Activated B cell treated with CpG ODN at 0.5 μM for 24 hours (primary cell): Measurements from ENCODE around the gene SRRM4. TPM values are rescaled to one million over a fixed set of nuclear protein-coding genes. Genes with fewer than 3 reads are reported as not detected.

Experiments used
- ATAC-seq: fragments of 200-7000 bp; cut with Tn5 transposase; one replicate; pipeline ENCODE4 v1.10.0; 2021; ENCODE audit warnings: low read depth, mild to moderate bottlenecking, moderate library complexity
- CTCF ChIA-PET: fragments of 350-600 bp; sonication (Branson Sonifier 250); formaldehyde crosslinking; loops from one replicate; lab custom pipeline; 2021; ENCODE audit warnings: antibody characterized with exemption; lab: Charles Lee
- POLR2A ChIA-PET: fragments of 350-600 bp; sonication (Branson Sonifier 250); formaldehyde crosslinking; loops from one replicate; lab custom pipeline; 2021; ENCODE audit warnings: antibody characterized with exemption; lab: Charles Lee
- DNase-seq: peaks from one replicate; pipeline ENCODE4 v3.0.0; 2022
- H3K27ac Mint-ChIP-seq: one replicate; pipeline ENCODE4 v1.8.0; 2020; ENCODE audit warnings: mixed read lengths
- H3K27me3 Mint-ChIP-seq: one replicate; pipeline ENCODE4 v1.8.0; 2021; ENCODE audit warnings: mixed read lengths
- H3K36me3 Mint-ChIP-seq: one replicate; pipeline ENCODE4 v1.8.0; 2021; ENCODE audit warnings: low read depth, mixed read lengths
- H3K4me1 Mint-ChIP-seq: one replicate; pipeline ENCODE4 v1.8.0; 2021; ENCODE audit warnings: mixed read lengths
- H3K4me3 Mint-ChIP-seq: one replicate; pipeline ENCODE4 v1.8.0; 2020; ENCODE audit warnings: mild to moderate bottlenecking, mixed read lengths
- H3K9me3 Mint-ChIP-seq: one replicate; pipeline ENCODE4 v1.8.0; 2020; ENCODE audit warnings: mixed read lengths
- intact Hi-C: fragments of 100-400 bp; cut with micrococcal nuclease; formaldehyde crosslinking; loops from one replicate; pipeline ENCODE4 v1.15.1; 2024
- total RNA-seq: library from RNA; stranded (reverse); gene quantifications from 2 replicates; pipeline ENCODE4 v1.2.3, GENCODE V29; 2022
- TF ChIP-seq, protein P1 (sequence below): fragments of 200-600 bp; IDR thresholded peaks from one replicate; pipeline ENCODE4 v1.8.0; 2022; ENCODE audit warnings: antibody characterized with exemption, mild to moderate bottlenecking

The SRRM4 gene
- total RNA-seq, 1 donor from 2014 or later, result not detected

DNA sequence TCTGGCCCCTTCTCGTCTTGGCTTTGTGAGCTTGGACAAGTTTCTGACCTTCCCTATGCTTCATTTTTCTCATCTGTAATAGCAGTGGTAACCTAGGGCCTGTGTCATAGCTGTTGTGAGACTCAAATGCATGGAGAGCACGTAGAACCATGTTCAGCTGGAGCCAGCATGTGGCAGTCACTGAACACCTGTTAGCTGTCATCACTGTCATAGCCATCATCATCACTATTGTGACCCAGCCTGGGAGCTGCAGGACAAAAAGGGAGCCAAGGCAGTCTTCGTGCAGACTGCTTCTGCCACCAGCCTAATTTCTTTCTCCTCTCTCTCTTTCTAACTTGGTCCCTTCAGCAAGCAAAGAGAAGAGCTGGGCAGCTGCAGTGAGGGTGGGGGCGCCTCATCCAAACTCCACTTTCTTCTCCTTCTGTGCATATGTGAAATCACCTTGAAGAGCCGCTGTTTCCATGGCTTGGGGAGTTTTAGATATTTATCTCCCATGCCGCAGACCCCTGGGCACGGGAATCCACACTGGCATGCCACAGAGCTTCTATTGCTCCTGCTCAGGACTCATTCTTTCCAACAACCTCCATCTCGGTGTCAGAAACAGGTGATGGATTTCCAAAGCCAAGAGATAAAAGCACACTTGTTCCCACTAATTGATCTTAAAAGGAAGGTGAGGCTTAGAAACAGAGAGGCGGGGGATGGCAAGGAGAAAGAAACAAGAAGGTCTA lies 87.0 kb downstream of the SRRM4 start:
- ATAC-seq, result no peak
- Mint-ChIP-seq H3K4me1 (no peaks in the 10 kb centered on the region), H3K4me3 (no peak overlapping the region), H3K27me3 (no peaks in the 10 kb centered on the region), H3K36me3 (no peaks in the 10 kb centered on the region), H3K27ac (no peak overlapping the region), H3K9me3 (no peaks in the 10 kb centered on the region)
- TF ChIP-seq, protein P1, sequence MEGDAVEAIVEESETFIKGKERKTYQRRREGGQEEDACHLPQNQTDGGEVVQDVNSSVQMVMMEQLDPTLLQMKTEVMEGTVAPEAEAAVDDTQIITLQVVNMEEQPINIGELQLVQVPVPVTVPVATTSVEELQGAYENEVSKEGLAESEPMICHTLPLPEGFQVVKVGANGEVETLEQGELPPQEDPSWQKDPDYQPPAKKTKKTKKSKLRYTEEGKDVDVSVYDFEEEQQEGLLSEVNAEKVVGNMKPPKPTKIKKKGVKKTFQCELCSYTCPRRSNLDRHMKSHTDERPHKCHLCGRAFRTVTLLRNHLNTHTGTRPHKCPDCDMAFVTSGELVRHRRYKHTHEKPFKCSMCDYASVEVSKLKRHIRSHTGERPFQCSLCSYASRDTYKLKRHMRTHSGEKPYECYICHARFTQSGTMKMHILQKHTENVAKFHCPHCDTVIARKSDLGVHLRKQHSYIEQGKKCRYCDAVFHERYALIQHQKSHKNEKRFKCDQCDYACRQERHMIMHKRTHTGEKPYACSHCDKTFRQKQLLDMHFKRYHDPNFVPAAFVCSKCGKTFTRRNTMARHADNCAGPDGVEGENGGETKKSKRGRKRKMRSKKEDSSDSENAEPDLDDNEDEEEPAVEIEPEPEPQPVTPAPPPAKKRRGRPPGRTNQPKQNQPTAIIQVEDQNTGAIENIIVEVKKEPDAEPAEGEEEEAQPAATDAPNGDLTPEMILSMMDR, result no peak
- no peak for DNase-seq
- POLR2A ChIA-PET, result no interaction called here
- CTCF ChIA-PET, result no interaction called here
- intact Hi-C loops, result no loop called here

DNA sequence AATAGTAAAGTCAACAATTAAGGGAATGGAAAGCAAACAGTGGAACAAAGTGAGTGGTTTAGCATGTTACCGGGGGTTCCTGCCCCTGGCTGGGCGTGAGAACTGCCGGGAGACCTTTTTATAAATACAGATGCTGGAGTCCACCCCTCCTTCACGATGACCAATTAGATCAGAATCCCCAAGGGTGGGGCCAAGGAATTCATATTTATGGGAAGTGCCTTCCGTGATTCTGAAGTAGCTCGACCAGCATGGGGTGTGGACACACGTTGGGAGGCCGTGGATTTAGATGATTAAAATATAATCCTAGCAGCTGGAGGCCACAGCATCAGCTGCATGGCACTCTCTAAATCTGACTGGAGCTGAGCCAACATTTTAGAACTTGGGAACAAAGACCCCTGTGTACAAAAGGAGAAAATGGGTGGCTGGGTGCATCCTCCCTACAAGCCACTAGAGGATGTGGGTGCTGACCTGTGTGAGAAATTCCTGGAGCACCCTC lies 87.9 kb downstream of the SRRM4 start:
- TF ChIP-seq, protein P1, result no peak
- Mint-ChIP-seq H3K9me3 (no peaks in the 10 kb centered on the region), H3K4me1 (no peaks in the 10 kb centered on the region), H3K36me3 (no peaks in the 10 kb centered on the region), H3K4me3 (no peak overlapping the region), H3K27me3 (no peaks in the 10 kb centered on the region), H3K27ac (no peak overlapping the region)
- ATAC-seq, result no peak
- DNase-seq, result no peak
- ChIA-PET POLR2A (no interaction called here), CTCF (no interaction called here)
- intact Hi-C loops, result no loop called here

DNA sequence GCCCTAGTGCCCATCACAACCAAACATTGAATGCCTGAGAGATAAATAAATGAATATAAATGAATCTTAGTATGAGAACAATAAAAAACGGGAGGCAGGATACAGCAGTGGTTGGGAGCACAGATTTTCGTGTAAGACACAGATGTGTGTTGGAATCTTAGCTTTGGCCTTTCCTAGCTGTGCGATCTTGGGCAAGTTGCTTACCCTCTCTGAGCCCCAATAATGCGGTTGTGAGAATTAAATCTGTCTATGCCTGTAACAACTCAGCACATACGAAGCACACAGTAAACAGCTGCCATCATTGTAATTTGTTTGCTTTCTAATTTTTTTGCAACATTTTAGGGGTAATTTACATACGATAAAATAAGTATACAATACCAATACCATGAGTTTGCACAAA lies 89.8 kb downstream of the SRRM4 start:
- intact Hi-C loops, result no loop called here
- H3K9me3 Mint-ChIP-seq, result no peaks in the 10 kb centered on the region
- no peaks in the 10 kb centered on the region for H3K4me1 Mint-ChIP-seq
- DNase-seq (no peak), ATAC-seq (no peak)
- H3K36me3 Mint-ChIP-seq, result no peaks in the 10 kb centered on the region
- TF ChIP-seq, protein P1, result no peak
- no peaks in the 10 kb centered on the region for H3K27me3 Mint-ChIP-seq
- H3K27ac Mint-ChIP-seq, result no peak overlapping the region
- no peak overlapping the region for H3K4me3 Mint-ChIP-seq
- POLR2A ChIA-PET, result no interaction called here
- CTCF ChIA-PET, result no interaction called here

DNA sequence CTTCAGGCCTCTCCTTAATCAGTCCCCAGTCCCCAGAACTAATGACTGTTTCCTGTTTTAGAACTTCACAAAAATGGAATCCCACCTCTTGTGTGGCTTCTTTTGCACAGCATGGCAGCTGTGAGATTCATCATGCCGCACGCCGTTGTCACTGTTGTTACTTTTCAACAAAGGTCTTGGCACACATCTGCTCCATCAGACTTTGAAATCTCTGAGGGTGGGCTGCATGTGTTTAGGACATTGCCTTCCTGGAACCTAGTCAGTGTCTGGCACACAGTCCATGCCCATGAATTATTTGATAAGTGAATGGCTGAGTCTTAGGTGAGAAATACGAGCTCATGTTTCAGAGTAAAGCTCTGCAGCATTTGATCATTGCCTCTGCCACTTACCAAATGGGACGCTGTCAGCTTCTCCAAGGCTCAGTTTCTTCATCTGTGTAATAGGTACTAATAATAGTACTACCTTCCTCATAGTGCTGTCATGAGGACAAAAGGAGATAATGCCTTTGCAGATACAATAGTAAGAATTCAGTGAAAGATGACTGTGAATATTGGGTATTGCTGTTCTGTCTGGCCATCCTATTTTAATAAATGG lies 90.4 kb downstream of the SRRM4 start:
- POLR2A ChIA-PET, result no interaction called here
- no peaks in the 10 kb centered on the region for H3K27me3 Mint-ChIP-seq
- DNase-seq (no peak), ATAC-seq (no peak)
- CTCF ChIA-PET, result no interaction called here
- no peaks in the 10 kb centered on the region for H3K9me3 Mint-ChIP-seq
- no peak overlapping the region for H3K4me3 Mint-ChIP-seq
- no peaks in the 10 kb centered on the region for H3K36me3 Mint-ChIP-seq
- no peaks in the 10 kb centered on the region for H3K4me1 Mint-ChIP-seq
- intact Hi-C loops, result no loop called here
- H3K27ac Mint-ChIP-seq, result no peak overlapping the region
- TF ChIP-seq, protein P1, result no peak

DNA sequence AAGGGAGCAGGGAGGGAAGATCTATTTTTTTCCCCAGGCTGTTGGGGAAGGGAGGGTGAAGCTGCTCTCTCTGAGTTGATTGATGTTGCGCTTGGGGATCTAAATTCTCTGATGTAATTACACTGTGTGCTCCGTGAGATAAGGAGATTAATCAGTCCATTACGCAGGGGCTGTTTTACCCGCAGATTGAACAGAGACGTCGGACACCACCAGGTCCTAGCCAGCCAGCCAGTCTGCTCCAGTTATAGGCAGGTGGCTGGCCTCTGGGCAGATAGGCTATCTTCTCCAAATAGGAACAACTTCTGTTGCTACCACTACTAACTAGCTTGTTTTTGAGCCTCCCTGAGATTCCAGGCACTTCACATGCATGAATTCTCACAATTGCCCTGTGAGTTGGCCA lies 91.1 kb downstream of the SRRM4 start:
- POLR2A ChIA-PET, result no interaction called here
- intact Hi-C loops, result no loop called here
- Mint-ChIP-seq H3K27ac (no peak overlapping the region), H3K36me3 (no peaks in the 10 kb centered on the region), H3K4me1 (no peaks in the 10 kb centered on the region), H3K4me3 (no peak overlapping the region), H3K9me3 (no peaks in the 10 kb centered on the region), H3K27me3 (no peaks in the 10 kb centered on the region)
- TF ChIP-seq, protein P1, result no peak
- DNase-seq, result no peak
- ATAC-seq, result no peak
- CTCF ChIA-PET, result no interaction called here
